T-helper 9 cell (primary cell): ENCODE results near the gene ENPP6.

Experiments used
- DNase-seq: peaks from one replicate; pipeline ENCODE4 v3.0.0-alpha.2; 2020
- total RNA-seq, 2 donors: gene quantifications; one replicate each; lab custom pipeline; 2026; lab: John Stamatoyannopoulos, UW

The ENPP6 gene
- total RNA-seq: 0 reads per million in 2 donors

DNA sequence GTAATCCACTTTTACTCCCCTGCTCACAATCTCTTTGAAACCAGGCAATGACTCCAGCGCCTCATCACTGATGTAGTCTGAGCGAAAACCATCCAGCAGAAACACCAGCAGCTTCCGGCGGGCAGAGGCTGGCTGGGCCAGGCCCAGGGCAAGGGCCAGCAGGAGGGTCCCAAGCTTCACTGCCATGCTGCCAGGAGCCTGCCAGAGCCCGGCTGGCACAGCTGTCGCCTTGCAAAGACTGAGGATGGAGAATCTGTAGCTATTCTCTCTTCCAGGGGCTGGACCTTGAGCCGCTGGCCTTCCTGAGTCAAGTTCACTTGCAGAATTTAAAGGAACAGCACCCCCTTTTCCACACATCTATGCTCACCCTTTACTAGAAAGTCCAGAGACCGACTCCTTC is at the start of gene ENPP6:
TSS of gene ENPP6 (minus strand) at position 240 of the 400 bp plus-strand sequence. CDS start at position 186, 54 bp downstream.
- no peak for DNase-seq

DNA sequence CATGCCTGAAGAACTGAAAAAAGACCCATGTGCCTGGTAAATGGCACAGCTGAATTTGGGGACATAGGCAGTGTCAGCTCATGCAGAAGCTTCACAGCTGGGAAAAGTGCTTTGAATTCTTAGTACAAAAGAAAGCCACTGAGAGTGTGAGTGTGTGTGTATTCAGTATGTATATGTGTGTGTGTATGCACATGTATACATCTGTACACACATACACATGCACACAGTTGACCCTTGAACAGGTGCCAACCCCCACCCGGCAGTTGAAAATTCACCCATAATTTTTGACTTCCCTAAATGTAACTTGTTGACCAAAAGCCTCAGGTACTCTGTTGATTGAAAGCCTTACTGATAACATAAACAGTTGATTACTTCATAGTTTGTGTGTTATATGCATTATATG is 49.5 kb upstream of the ENPP6 start:
- DNase-seq: no peak

DNA sequence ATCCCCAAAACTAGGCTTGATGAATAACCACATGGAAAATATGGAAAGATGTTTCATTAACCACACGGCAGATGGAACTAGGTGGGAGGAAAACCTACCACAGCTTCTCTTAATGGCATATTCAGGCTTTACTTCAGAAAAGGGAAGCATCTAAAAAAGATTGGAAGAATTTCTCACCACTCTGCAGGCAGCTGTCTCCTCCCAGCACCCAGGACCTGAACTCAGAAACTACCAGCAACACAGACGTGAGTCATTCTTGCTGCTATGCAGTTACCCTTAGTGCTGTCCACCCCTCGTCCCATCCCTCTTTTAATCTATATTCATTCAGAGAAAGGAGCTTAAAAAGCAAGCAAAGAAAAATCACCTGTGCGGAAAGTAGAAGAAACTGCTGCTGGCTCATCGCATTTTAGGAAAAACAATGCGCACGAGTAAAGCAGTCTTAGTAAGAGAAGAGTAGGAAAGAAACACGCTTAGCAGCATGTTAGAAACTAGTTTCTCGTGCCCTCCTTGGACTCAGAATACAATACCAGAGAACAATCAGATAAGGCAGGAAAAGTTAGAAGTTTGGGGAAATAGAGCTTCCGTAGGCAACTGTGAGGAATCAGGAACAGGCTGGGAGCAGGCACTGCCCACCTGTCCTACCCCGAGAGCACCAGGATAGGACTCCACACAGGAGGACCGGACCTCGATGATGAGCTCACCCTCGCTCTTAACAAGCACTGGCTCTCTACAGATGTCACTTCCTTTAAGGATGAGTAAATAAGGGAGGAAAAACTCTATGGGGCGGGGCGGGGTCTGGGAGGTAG is 48.1 kb upstream of the ENPP6 start:
- DNase-seq: no peak

DNA sequence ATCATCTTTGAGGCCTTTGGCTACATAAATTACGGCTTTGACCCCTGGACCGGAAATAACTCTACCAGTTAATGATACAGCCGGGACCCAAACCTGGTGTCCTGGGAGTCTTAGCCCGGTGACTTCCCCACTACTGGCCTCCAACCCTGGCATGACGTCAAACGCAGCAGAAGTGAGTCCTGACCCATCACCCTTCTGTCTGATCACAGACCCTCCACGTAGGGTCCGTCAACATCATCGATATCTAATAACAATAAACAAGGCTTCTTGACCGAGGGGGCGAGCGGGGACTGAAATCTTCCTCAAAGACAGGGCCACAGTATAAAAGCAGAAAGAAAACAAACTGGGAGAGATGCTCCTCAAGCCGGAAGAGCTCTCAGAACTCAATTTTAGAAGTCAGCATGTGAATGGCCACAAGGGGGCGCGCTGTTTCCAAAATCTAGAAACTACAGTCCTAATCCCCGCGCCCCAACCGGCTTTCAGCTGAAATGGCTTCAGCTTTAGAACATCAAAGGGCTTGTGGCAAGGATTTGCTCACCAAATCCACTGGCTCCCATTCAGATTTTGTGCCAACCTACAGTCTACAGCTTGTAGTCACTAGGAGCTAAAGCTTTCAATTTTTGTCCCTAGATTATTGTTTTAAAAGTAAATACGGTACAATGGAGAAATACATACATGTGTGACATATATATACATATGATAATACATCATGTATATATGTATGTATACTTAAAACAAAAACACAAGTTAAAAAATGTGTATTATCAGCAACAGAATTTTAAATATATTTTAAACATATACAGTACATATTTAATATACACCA is 46.4 kb upstream of the ENPP6 start:
- peak; percentile 94 for DNase-seq

DNA sequence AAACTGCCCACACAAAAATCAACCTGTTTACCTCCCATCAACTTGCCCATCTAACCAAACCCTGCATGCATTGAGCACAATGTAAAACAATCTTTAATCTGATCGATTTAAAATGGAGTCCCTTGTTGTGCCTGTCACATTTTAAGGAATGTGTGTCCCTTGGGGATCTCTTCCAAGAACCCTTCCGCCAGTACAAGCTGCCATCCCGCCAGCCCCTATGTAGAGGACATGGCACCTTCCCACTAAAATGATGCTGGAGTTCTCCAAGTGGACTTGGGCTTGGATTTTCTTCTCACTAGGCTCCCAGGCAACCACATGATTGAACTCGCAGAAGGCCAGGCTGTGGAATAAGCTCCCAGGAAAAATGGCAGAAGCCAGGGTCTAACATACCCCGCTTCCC is 45.8 kb upstream of the ENPP6 start:
- no peak for DNase-seq

DNA sequence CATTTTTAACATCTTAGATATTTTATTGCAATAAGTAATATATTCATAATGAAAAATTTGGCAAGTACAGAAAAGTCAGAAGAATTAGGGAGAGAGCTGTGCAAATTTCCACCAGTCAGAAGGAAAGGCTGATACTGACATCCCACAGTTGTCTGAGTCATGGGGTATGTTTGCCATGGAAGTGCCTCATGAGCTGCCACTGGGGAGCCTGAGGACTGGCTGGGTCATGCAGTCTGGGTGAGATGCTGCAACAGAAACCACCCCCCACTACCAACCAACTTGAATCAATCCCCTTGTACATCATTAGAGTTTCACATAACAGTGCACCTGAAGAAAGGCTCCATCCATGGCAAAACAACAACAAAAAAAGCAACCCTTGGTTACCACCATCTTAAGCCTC is 45.2 kb upstream of the ENPP6 start:
- no peak for DNase-seq

DNA sequence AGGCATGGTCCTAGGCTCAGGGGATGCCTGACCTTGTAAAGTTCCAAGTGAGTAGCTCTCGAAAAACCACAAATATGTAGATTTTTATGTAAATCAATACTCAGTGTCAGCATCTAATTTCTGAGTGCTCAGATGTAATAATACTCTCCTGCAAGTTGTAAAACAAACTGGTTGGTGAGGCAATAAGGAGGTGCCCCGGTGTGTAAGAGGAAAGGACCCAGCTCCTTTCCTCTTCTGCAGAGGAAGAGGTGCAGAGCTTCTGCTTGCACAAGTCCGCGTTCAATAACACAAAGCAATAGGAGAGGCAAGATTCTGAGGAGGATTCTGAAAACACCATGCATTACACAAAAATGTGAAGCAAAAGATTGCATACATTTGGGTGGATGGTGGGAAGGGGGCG is 43.6 kb upstream of the ENPP6 start:
- DNase-seq: no peak

DNA sequence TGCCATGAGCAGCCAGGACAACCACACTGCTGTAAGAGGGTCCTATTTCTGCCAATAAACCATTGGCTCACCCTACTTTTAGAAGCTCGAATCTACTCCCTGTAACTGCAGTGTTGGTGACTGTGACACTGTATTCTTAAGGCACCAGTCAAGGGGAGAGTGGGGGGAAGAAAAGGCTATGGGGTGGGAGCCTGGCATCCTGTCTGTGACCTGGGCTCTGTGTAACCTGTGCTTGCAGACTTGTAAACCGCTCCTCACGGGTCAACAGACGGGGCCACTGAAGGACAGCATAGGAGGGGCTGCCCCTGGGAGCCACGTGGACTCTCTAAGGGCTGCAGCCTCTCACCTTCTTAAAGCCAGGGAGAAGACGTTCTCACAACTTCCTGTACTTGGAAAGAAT is 42.2 kb upstream of the ENPP6 start:
- no peak for DNase-seq

DNA sequence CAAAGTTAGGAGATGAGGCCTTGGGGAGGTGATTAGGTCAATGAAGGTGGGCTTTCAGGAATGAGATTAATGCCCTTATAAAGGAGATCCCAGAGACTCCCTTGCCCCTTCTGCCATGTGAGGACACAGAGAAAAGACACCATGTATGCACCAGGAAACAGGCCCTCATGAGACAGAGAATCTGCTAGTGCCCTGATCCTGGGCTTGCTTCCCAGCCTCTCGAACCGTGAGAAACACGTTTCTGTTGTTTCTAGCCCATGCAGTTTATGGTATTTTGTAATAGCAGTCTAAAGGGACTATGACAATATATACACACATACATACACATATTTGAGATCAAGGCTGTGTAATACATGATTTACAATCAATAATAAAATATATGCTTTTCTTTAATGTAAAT is 41.4 kb upstream of the ENPP6 start:
- DNase-seq: no peak

DNA sequence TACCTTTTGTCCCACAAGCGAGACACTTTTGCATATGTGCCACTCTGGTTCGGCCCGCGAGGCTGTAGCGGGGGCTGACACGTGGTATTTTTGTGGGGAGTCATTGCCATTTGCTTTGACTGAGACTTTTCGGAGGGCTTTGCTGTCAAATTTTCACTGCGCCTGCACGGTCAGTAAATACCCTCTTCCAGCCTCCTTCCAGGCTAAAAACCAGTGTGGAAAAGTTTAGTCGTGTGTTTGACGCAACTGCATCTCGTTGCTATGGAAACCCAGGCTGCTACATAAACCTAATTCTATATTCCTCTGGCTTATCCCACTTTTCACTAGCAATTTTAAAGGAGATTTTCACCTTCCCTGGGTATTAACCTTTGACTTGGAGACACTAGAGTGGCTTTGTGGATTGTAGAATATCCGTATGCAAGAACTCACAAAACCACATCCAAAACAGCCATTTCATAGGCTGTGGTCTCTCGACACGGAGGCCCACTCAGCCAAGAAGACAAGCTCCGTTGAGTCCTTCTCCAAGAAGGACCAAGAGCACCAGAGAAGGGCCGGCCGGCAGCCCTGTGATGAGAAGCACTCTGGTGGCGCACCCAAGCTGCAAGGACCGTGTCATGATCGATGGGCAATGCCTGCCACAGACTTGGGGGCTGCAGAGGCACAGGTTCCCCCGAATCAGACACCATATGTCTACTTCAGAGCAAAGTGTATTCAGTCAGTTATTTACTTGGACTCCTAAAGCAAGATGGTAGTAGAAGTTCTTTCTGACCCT is 38.4 kb upstream of the ENPP6 start:
- DNase-seq: no peak

DNA sequence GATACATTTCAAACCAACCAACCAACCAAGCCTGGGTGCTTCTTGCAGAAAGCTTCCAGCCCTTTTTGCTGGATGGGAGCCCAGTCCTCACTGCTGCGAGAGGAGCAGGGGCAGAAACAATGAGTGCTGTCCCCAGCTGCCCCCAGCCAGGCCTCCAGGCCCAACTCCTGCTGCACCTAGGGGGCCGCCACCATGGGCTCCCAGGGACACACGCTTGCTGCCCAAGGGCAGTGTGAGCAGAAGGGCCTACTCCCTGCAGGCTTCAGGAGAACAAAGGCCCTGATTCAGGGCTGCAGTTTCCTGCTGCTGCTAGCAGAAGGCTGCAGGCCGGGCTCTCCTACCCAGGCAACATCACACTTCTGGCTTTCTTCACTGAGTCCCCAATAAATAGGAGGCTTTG is 37.7 kb upstream of the ENPP6 start:
- no peak for DNase-seq

DNA sequence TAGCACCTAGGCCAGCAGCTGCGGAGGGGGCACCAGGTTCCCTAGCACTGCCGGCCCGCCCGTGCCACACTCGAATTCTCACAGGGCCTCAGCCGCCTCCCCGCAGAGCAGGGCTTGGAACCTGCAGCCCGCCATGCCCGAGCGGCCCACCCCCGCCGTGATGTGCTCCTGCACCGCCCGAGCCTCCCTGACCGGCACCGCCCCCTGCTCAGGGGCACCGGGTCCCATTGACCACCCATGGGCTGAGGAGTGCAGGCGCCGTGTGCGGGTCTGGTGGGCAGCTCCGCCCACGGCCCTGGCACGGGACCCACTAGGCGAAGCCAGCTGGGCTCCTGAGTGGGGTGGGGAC is 35.4 kb upstream of the ENPP6 start:
- no peak for DNase-seq

DNA sequence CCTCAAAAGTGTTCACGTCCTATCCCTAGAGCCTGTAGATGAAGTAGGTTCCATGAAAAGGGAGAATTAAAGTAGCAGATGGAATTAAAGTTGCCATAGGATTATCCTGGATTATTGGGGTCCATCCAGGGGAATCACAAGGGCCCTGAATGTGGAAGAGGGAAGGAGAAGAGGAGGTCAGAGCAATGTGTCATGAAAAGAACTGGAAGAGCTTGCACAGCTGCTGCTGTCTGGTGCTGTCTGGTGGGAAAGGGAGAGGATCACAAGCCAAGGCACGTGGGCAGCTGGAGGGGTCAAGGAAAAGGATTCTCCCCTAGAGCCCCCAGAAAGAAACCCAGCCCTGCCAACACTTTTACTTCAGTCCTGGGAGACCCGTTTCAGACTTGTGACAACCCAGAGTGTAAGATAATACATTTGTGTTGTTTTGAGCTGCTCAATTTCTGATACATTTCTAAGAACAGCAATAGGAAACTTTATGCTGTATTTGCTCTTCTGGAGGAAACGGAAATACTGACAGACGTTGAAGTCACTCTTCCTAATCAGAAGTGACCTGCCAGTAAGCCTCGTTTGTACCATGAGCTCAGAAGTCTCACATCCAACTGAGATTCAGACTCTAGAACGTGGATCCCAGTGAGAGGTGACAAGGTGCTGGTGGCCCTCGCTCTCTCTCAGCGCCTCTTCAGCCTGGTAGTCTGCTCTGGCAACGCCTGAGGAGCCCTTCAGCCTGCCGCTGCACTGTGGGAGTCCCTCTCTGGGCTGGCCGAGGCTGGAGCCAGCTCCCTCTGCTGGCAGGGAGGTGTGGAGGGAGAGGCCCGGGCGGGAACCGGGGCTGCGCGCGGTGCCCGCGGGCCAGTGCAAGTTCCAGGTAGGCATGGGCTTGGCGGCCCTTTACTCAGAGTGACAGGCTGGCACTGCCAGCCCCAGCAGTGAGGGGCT is 34.7 kb upstream of the ENPP6 start:
- no peak for DNase-seq

DNA sequence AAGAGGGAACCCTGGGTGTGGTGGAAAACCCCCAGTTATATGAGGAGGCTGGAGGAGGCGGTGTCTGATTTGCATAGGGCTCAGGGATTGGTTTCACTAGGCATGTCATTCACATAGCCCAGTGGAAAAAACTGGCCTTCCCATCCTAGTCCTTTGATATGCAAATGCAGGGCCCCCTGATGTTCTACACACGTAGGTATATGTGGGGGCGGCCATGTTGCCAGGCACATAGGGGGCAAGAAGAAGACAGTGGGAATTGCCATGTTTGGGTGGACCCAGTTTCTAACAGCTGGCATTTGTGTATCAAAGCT is 34.0 kb upstream of the ENPP6 start:
- DNase-seq: no peak

DNA sequence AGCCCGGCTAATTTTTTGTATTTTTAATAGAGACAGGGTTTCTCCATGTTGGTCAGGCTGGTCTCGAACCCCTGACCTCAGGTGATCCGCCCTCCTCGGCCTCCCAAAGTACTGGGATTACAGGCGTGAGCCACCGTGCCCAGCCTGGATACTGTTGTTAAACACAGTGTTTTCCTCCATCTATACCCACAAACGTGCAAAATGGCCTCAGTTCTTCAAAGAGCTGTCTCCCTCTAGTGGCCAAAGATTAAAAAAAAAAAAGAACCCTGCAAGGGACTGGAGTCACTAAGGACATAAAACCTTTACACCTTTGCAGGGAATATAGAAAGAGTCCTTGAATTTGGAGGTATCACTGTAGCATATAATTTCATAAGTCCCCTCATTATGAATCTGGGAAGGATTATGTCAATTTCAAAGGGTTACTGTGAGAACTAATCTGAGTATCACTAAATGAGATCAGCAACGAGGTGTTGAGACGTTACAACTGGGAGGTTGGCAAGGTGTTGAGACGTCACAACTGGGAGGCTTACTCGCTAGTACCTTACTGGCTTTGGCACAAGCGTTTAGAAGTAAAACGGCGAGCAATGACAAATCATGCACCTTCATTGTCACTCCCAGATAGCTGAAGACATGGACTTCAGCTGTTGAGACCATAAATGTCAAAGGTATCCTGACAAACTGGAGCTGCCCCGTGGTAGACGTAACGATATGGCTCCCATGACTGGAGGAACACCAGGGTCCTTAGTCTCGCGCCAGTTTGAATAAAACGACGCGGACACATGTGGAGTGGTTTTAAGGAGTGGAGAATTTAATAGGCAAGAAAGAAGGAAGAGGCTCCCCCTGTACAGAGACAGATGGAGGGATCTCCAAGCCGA is 33.4 kb upstream of the ENPP6 start:
- DNase-seq: no peak

DNA sequence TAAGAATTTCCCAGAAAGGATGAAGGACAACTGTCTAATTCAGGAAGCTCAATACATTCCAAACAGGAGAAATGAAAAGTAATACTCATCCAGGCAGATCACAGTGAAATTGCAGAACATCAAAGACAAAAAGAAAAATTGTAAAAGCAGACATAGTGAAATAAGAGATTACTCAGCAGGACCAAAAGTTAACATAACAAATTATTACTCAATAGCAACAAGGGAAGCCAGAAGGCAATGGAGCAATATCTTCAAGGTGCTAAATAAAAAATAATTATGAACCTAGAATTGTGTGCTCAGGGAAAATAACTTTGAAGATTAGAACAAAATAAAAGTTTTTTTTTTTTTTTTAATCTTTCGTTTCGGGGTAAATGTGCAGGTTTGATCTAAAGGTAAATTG is 30.5 kb upstream of the ENPP6 start:
- no peak for DNase-seq

DNA sequence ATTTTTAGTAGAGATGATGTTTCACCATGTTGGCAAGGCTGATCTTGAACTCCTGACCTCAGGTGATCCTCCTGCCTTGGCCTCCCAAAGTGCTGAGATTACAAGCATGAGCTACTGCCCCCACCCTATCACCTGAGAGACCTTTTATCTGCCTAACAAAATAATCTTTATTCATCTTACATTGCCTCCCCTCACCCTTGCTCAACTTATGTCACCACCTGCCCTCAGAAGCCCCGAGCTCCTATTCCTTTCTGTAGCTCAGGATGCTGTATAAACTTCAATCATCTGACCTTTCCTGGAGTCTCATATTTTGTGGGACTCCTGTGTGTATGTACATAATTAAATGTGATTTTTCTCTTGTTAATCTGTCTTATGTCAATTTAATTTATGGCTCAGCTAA is 29.7 kb upstream of the ENPP6 start:
- no peak for DNase-seq

DNA sequence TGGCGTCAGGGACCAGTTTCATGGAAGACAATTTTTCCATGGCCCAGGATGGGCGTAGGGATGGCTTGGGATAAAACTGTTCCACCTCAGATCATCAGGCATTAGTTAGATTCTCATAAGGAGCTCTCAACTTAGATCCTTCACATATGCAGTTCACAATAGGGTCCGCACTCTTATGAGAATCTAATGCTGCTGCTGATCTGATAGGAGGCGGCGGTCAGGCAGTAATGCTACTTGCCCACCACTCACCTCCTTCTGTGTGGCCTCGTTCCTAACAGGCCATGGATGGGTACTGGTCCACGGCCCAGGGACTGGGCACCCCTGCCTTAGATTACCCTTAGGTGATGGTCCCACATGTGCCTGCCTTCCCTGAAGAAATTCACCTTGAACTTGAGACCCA is 28.8 kb upstream of the ENPP6 start:
- DNase-seq: no peak

DNA sequence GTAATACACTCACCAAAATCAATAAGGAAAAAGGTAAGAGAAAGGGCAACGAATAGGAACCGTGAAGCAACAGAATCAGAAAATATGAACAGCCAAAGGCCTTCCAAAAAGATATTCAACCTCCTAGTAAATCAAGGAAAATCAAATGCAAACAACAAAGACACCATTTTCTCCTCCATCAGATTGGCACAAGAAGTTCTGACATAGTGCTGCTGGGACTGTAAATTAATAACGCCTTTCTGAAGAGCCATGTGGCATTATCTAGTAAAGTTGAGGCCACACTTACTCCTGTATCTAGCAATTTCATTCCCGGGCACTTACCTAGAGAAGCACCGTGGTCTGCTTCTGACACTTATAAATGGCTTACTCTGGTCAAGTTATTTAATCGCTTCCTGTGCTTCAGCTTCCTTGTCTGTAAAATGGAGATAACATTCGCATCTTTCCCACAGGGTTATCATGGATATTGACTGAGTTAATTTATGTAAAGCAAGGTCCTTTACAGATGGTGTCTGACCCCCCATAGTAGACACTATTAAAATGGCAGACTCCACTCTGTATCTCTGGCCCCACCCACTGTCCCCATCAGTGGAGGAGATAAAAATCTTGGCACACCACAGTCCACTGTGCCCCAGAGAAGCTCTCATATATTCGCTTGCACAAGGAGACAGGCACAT is 20.5 kb upstream of the ENPP6 start:
- DNase-seq: no peak

DNA sequence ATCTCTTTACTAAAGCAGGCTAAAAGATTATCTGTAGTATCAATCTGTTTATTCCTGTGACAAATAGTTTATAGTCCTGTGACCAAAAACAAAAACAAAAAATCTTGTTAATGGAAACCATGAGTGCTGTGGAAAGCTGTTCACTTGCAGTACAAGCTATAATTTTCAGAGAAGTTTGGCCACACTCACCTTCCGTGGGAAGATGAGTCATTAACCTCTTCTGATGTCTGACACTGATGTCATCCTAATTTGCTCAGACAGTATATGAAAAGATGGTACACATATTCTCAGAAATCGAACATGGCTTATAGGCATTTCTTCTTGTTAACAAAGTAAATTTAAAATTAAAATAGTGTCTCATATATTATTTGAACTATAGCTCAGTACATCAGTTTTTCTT is 19.9 kb upstream of the ENPP6 start:
- DNase-seq: no peak

DNA sequence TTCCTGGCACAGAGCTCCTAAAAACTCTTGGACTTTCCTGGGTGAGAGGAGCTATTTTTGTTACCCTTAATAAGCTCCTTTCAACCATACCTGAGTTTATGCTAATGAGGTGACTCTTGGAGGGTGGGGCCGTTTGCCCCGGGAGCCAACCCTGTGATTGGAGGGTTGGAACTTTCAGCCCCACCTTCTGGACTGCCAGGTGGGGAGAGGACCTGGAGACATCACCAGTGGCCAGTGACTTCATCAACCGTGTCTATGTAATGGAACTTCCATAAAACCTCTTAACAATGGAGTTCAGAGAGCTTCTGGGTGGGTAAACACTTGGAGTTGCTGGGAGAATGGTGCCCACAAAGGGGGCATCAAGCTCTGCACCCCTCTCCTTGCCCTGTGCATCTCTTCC is 17.9 kb upstream of the ENPP6 start:
- no peak for DNase-seq
